Activated T-cell treated with anti-CD3 and anti-CD28 coated beads for 24 hours (primary cell): Measurements from ENCODE around the gene RAD51AP1.

ENCODE experiments used
- DNase-seq: peaks from one replicate; pipeline ENCODE4 v3.0.0-alpha.2; 2020; ENCODE audit warnings: low read depth

The RAD51AP1 gene

GRCh38 chr12:4552191-4552590, 13.5 kb downstream of the RAD51AP1 start:
- no peak for DNase-seq

DNA sequence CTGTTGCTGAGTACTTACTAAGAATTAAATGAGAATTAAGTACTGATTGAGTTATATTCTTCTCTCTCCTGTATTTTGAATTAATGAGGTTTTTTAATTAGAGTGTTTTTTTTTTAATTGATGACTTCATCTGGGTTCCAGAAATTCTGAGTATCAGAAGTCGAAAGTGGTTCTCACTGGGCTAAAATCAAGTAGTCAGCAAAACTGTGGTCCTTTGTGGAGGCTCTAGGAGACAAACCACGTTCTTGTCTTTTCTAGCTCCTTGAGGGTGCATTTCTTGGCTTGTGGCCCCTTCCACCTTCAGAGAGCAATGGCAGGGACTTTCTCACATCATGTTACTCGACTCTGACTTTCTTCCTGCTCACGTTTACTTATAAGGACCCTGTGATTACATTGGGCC, 15.3 kb downstream of the RAD51AP1 start:
- no peak for DNase-seq

- no peak for DNase-seq
These were observed 17.1 kb downstream of the RAD51AP1 start for GRCh38 chr12:4555804-4556203.

- no peak for DNase-seq
These were observed 18.2 kb downstream of the RAD51AP1 start for GRCh38 chr12:4556735-4557530.

DNA sequence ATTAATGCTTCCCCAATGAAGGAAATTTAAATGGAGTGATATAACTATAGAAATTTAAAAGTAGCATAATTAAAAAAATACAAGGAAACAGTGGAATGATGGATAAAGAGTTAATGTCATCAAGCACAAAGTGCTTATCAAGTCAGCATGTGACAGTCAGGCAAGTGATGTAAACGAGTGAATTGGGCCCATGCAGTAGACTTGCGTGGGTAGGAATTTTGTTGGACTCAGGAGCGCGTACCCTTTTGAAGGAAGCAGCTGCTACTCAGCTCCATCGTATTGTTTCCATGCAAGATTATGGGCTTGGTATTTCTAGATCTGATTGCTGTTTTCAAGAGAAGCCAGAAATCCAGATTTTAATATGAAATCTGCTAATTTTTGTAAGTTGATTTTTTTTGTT, 18.9 kb downstream of the RAD51AP1 start:
- DNase-seq, result no peak

- DNase-seq, result no peak
These were observed 19.5 kb downstream of the RAD51AP1 start for GRCh38 chr12:4558171-4558570.

DNA sequence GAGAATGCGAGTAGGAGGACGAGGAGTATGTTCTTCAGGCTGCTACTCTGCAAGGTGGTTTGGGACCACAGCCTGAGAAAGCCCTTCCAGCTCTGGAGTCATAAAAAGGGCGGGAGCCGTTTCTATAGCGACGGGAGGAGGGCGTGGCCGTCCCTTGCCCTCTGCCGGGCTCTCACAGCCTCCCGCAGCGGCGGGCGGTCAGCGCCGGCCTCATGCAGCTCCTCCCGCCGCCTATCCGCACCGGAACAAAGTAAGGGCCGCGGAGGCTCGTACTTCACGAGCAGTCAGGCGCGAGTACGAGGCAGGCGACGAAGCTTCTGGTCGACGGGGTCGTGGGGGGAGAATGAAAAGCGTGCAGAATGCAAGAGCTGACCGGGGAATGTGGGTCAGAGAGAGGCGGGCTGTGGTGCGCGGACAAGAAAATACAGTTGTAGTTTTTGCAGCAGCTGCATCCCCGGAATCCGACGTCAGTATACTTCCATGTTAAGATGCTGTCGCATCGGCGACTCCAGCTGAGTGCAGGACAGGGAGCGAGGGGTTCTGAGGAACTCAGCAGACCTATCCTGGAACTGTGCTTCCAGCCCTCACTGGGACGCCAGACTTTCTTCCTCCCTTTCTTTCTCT, 23.5 kb downstream of the RAD51AP1 start, which contains the start of gene DYRK4:
Gene DYRK4 (plus strand): TSS at position 175 of the 624 bp plus-strand sequence. CDS start 38 bp downstream, at position 213.
- no peak for DNase-seq

- DNase-seq, result no peak
These were observed 24.6 kb downstream of the RAD51AP1 start for GRCh38 chr12:4563336-4563735.

- DNase-seq, result no peak
These were observed 26.1 kb downstream of the RAD51AP1 start for GRCh38 chr12:4564818-4565217.

DNA sequence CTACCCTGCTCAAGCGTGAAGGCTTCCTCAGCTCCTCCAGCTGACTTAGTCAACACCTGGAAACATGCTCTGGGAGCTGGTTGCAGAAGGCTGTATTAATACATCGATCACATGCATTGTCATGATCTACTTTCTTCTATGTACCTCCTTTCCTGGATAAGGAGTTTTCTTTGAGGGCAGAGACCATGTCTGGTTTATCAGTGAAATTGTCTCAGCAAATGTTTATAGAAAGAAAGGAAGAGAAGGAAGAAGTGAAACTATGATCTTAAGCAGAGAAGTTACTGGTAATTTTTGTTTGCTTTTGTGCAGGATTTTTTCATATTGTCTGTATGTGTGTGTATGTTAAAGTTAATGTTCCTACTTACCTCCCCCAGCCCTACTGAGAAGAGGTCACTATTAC, 27.8 kb downstream of the RAD51AP1 start:
- DNase-seq, result no peak

DNA sequence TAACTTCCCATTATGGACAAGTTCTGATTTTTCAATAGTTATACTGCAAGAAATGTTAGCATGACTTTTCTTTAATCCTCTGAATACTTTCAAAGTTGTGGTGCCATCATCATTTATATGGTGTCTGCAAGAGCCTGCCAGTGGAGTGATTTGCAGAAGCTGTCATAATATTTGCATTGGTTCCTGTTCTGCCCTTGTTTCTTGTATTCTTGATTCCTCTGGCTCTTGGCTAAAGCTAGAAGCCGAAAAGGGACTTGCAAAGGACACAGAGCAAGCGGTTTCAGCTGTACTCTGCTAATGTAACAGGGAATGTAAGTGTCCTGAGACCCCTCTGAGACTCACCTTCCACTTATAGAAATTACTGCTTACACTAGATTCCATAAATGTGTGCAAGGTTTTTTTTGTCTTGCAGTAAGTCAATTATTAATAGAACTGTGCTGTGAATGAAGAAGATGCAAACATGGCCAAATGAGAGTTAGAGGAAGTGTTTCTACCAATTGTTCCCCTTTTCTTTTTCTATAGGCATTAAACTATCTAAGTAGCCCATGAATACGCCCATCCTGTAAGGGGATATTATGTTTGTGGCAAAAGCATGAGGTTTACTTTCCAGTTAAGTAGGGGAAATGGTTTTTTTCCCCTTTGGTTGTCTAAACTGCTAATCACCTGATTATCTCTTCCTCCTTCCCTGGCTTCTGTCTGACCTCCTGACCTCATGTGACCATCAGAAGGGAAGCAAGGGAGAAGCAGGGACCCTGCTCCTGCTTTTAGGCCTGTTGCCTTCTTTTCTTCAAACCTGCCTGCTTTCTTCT, 28.6 kb downstream of the RAD51AP1 start:
- DNase-seq, result no peak

GRCh38 chr12:4569261-4569660, 30.6 kb downstream of the RAD51AP1 start:
- DNase-seq, result no peak

- DNase-seq, result no peak
These were observed 34.0 kb downstream of the RAD51AP1 start for GRCh38 chr12:4572680-4573079.

- no peak for DNase-seq
These were observed 40.8 kb downstream of the RAD51AP1 start for GRCh38 chr12:4579305-4580102.

DNA sequence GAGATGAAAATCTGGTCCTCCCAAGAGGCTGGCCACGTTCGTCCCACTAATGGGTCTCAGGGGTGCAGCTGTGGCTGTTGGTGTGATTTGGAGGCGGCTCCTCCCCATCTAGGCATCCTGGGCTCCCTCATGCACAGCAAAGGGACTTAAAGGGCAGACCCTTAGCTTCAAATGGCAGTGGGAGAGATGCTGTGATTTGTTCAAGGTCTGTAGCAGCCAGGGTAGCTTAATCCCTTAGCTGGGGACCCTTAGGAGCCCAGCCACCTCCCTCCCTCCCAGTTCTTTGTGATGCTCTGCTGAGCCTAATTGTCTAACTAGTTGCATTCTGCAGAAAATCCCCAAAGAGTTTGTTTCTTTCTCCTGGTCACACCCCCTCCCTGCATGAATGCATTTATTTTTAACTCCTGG, 41.6 kb downstream of the RAD51AP1 start:
- no peak for DNase-seq

DNA sequence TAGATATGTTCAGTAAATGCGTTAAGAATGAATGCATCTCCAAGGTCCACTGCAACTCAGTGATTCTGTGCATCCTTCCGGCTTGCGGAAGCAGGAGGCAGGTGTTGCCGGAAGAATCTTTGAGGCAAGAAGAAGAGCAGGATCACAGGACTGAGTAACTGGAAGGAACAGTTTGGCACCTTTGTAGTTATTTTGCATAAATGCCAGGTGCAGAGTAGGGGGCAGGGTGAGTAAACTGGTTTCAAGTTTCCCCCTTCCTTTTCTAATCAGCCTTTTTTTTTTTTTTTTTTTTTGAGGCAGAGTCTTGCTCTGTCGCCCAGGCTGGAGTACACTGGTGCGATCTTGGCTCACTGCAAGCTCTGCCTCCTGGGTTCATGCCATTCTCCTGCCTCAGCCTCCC, 45.6 kb downstream of the RAD51AP1 start:
- DNase-seq, result no peak

GRCh38 chr12:4584896-4585295, 46.2 kb downstream of the RAD51AP1 start:
- no peak for DNase-seq

DNA sequence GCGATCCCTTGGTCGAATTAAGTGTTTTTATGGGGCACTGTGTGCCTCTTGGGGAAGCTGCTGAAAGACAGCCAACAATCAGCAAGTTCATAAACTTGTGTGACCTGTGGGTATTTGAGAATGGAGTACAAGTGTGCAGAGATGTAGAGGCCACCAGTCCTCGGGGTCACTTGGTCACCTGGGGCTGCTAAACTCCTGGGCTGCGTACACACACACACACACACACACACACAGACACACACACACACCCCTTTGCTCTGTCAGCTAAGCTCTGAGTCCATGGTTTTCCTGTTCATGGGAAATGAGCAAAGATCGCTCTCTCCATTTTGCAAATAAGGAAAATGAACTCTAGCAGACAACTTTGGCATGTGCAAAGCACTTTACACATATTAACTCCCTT, 47.8 kb downstream of the RAD51AP1 start:
- no peak for DNase-seq

- no peak for DNase-seq
These were observed 48.4 kb downstream of the RAD51AP1 start for GRCh38 chr12:4587108-4587507.

GRCh38 chr12:4588916-4589315, 50.2 kb downstream of the RAD51AP1 start:
- no peak for DNase-seq

DNA sequence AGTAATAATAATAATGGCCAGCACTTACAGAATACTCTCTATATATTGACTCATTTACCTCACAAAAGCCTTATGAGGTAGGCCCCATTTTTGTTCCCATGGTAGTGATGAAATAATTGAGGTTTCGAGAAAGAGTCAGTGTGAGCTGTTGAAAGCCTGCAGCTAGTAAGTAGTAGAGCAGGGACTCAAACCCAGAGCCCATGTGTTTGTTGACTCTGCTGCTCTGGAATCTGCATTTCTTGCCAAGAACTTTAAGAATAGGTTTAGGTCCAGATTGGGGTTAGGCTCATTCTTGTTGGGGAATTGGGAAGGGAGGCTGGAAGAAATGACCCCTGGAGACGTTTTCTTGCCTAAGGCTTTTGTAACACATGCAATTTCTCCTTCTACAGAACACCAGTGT, 51.3 kb downstream of the RAD51AP1 start:
- DNase-seq, result no peak

GRCh38 chr12:4591180-4591687, 52.5 kb downstream of the RAD51AP1 start:
- DNase-seq, result no peak
